HG03575 (cell line): ENCODE results near the gene SENP7.
"Not testable (repeated sequence)": the region's sequence is repeated elsewhere in the genome, so short reads cannot be mapped to it uniquely, and the experiment has no call there.

ENCODE experiments used
- ATAC-seq: cut with Tn5 transposase; IDR thresholded peaks from one replicate; pipeline ENCODE4 v1.9.1; 2021; ENCODE audit not compliant: unreplicated experiment, insufficient number of reproducible peaks, low FRiP score; ENCODE audit errors: extremely low read depth

Gene SENP7

GRCh38 chr3:101379658-101380376 lies 133.2 kb downstream of the SENP7 start:
- ATAC-seq = peak; percentile 96

- no peak for ATAC-seq
Observed at GRCh38 chr3:101377796-101378195, 135.2 kb downstream of the SENP7 start.

GRCh38 chr3:101377209-101377608 lies 135.8 kb downstream of the SENP7 start:
- ATAC-seq = no peak

- no peak for ATAC-seq
Observed at GRCh38 chr3:101375586-101375985, 137.4 kb downstream of the SENP7 start.

GRCh38 chr3:101362406-101362805 lies 150.6 kb downstream of the SENP7 start:
- ATAC-seq = no peak

- ATAC-seq = no peak
Observed at GRCh38 chr3:101351829-101352228, 161.2 kb downstream of the SENP7 start.

DNA sequence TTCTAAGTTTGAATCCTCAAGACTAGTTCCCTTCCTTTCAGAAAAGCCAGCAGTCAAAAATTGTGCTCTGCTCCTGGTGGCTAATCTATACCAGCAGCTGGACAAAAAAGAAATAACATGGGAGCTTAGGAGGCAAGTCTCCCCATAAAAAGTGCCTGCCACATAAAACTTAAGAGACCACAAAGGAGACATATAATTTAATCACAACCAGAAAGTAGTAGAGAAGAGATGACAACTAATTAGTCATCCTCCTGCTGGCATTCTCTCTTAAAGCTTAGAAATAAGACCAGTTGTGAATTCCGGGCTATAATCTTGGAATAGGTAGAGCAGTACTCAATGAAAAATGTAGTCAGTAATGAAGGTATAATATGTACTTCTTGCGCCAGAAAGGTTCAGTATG lies 172.4 kb downstream of the SENP7 start:
- ATAC-seq = no peak

DNA sequence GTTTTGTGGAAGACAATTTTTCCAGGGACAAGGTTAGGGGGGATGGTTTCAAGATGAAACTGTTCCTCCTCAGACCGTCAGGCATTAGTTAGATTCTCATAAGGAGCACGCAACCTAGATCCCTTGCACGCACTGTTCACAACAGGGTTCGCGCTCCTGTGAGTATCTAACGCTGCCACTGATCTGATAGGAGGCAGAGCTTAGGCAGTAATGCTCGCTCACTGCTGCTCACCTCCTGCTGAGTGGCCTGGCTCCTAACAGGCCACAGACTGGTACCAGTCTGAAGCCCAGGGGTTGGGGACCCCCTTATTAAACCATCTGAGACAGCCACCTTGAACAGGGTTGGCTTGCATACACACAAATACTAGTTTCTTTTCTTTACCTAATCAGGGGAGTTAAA lies 179.1 kb downstream of the SENP7 start:
- no peak for ATAC-seq

DNA sequence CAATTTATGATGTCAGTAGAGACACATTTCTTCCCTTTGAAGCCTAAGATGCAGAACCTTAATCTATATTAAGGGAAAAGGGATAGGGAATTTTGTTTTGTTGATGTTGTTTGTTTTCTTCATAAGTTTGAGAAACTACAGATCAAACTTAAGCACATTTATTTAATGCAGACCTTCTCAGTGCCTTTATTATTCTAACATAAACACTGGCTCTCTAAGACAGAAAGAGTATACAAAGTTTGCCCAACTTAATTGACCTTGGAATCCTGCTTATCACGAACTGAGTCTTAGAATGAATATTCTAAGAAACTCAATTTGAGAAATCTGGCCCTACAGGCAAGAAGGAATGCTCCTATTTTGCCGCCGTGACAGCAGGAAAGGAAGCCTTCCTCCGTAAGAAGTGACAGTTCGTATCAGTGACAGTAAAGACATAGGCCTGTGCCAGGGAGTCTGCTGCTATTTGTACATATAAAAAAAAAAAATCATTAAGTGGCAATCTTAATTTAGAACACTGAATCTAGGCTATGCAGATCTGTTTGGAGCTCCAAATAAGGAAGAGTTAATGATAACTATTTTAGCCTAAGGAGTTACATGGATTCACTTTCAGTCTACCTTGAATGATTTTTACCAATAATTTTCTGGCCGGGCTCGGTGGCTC lies 183.9 kb downstream of the SENP7 start:
- ATAC-seq = no peak

DNA sequence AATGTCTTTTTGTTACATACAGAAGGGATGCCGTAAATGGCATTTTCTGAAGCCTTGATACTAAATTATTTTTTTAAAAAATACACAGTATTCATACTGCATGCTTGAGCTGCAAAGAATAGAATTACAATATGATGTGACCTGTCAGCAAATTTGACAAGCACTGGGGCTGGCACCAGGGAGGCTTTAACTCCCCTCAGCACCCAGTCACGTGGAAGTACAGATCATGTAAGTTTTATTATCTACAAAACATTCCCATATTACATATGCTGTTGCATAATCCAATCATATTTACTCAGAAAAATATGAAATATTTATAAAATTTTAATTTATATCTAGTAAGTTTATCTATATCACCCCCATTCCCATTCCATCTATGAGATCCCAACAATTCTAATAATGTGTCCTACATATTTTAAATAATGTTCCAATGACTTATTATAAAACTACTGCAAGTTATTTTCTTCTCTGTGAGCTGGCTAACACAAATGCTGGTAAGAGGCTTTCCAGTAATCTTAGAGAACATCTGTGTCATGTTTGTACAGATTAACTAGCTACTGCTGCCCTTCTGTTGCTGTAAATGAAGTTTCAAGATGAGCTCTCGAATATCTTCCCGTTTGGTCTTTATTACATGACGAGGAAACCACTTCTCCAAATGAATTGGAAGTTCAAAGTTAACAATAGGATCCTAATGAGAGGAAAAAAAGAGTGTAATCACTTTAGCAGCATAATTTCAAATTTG lies 187.4 kb downstream of the SENP7 start:
- no peak for ATAC-seq

- no peak for ATAC-seq
Observed at GRCh38 chr3:101320475-101320874, 192.5 kb downstream of the SENP7 start, which contains the start of gene IMPG2. Gene IMPG2 (minus strand): TSS chr3:101320575. CDS start chr3:101320372, 203 bp downstream.

DNA sequence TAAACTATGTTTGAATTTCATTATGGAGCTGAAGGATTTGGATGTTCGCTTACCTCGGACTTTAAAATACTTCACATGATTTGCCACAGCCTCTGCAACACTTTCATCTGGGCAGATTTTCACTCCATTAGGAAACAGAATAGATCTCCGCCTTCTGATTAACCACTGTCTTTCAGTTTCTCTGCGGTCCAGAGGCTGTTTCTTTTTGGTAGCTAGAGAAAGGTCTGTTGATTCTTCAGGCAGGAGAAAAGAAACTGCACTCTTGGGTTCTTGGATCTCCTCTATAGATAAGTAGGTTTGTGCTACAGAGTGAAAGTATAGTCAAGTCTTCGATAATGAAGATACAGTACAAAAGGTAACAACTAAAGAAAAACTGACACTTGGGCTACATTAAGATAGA lies 193.5 kb downstream of the SENP7 start:
- no peak for ATAC-seq

GRCh38 chr3:101312545-101312944 lies 200.5 kb downstream of the SENP7 start:
- no peak for ATAC-seq

GRCh38 chr3:101311676-101312075 lies 201.3 kb downstream of the SENP7 start:
- no peak for ATAC-seq

- no peak for ATAC-seq
Observed at GRCh38 chr3:101310978-101311375, 202.0 kb downstream of the SENP7 start.

DNA sequence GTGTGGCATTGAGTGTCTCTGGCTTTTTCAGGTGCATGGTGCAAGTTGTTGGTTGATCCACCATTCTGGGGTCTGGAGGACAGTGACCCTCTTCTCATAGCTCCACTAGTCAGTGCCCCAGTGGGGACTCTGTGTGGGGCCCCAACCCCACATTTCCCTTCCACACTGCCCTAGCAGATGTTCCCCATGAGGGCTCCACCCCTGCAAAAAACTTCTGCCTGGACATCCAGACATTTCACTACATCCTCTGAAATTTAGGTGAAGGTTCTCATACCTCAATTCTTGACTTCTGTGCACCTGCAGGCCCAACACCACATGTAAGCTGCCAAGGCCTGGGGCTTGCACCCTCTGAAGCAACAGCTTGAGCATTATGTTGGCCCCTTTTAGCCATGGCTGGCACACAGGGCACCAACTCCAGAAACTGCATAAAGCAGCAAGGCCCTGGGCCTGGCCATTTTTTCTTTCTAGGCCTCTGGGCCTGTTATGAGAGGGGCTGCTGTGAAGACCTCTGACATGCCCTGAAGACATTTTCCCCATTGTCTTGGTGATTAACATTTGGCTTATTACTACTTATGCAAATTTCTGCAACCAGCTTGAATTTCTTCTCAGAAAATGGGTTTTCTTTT lies 204.8 kb downstream of the SENP7 start:
- not testable (repeated sequence) for ATAC-seq

GRCh38 chr3:101303836-101304235 lies 209.2 kb downstream of the SENP7 start:
- ATAC-seq = no peak

DNA sequence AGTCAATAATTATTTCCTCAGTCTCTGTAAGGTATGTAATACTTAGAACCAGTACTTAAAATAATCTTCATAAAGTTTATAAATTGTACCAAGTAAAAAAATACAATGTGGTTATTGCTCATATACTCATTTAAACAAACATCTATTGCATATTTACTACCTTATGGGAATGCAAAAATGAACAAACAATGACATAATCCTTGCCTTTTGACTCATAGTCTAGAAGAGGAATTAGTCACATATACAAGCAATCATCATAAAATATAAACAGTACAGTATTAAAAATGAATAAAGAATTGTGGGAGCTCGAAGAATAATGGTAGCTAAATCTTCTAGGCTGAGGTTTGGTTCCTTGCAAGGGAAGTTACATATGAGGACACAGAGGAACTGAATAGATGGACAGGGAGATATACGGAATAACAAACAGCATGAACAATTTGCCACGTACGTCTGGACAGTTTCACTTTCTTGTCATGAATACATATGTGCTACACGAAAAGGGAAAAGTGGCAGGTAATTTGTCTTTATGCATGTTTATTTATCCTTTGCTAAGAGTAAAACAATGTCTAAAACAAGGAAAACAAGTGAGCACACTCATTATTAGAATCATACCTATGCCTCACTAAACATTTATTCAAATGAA lies 209.8 kb downstream of the SENP7 start:
- ATAC-seq = no peak

DNA sequence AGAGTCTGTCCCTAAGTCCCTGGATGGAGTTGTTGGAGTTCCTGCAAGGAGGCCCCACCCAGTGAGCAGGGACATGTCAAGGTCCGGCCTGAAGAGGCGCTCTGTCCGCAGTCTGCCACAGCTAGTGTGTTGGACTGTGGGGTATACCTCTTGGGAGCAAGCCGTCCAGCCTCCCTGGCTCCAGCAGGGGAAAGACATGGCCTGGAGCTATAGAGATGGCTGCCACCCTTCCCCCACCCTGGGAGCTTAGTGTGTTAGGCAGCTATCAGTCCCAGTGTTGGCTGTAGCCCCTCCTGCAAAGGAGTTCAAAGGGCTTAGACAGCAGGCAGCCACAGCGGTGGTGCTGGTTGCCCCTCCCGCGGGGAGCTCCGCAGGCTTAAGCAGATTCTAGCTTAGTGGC lies 212.9 kb downstream of the SENP7 start:
- ATAC-seq = no peak
